BLaER1 (cell line): Measurements from ENCODE around the gene LCE1A.
A peak's percentile ranks its signal among the peaks of the same experiment; 100 is the strongest.

Source experiments
- H3K27ac ChIP-seq: shearing (Covaris generic); formaldehyde crosslinking; 2 replicates; pipeline ENCODE4 v1.8.1; 2022
- H3K27me3 ChIP-seq: shearing (Covaris generic); formaldehyde crosslinking; 2 replicates; pipeline ENCODE4 v1.8.1; 2022
- H3K36me3 ChIP-seq: shearing (Covaris generic); formaldehyde crosslinking; 2 replicates; pipeline ENCODE4 v1.8.1; 2022
- H3K4me1 ChIP-seq: shearing (Covaris generic); formaldehyde crosslinking; 2 replicates; pipeline ENCODE4 v1.8.1; 2022
- H3K4me2 ChIP-seq: shearing (Covaris generic); formaldehyde crosslinking; 2 replicates; pipeline ENCODE4 v1.8.1; 2022
- H3K4me3 ChIP-seq: shearing (Covaris generic); formaldehyde crosslinking; 2 replicates; pipeline ENCODE4 v1.8.1; 2022
- H3K9ac ChIP-seq: shearing (Covaris generic); formaldehyde crosslinking; 2 replicates; pipeline ENCODE4 v1.8.1; 2022
- H3K9me3 ChIP-seq: shearing (Covaris generic); formaldehyde crosslinking; 2 replicates; pipeline ENCODE4 v1.8.1; 2022
- H4K20me1 ChIP-seq: shearing (Covaris generic); formaldehyde crosslinking; 2 replicates; pipeline ENCODE4 v1.8.1; 2022
- Cebpa-rat ChIP-seq: shearing (Covaris generic); IDR thresholded peaks from 2 replicates; pipeline ENCODE4 v1.8.1; 2022

Gene LCE1A, protein sequence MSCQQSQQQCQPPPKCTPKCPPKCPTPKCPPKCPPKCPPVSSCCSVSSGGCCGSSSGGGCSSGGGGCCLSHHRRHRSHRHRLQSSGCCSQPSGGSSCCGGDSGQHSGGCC

DNA sequence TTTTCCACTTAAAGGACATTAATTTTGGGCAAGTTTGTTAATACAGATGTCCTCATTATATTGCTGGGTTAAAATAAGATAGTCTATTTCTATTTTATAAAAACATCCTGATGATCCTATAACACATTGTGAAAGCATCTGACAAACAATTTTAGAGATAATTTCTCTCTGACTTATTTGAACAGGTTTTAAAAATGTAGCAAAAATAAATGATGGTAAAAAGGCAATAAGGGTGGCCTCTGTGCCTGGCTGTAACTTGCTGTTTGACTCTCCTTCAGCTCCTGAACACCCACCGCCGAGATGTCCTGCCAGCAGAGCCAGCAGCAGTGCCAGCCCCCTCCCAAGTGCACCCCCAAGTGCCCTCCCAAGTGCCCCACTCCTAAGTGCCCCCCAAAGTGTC is at the start of gene LCE1A:
TSS of gene LCE1A (plus strand) at position 301 of the 400 bp plus-strand sequence. CDS start at position 301, 0 bp downstream.
- Histone ChIP-seq H3K36me3 (no peaks in the 10 kb centered on the region), H3K4me2 (no peak within 1 kb of the TSS), H3K4me1 (no peaks in the 10 kb centered on the region), H3K9me3 (no peaks in the 10 kb centered on the region), H4K20me1 (no peaks in the 10 kb centered on the region), H3K4me3 (no peak within 1 kb of the TSS), H3K9ac (no peak within 1 kb of the TSS), H3K27me3 (no peaks in the 10 kb centered on the region), H3K27ac (no peak within 1 kb of the TSS)
- TF ChIP-seq Cebpa-rat = no peak

DNA sequence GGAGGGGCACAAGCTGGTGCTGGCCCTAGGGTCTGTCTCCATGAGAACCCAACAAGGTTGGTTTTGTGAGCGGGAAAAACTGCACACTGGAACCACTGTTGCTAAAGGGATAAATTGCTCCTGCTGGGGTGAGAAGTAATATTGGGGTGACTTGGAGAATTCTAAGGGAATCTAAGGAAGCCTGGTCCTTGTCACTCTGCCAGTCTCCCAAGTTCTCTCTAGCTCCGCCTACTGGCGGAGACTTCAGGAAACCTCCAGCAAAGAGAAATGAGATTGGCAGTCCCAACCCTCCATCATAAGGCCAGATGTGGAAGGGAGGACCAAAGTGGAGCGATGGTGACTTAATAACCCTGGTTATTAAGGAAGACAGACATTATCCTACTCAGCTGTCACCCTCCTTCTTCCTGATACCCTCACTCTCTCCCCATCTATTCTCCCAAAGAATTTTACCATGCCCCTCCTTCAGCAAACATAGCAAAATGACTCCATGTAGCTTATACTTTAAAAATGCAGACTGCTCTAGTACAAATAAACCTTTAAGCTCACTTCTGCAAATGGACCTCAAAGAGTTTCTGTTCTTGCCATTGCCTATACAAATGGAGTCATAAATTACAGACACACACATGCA is 49.6 kb upstream of the LCE1A start:
- Histone ChIP-seq H3K27me3 (no peaks in the 10 kb centered on the region), H3K9ac (no peak overlapping the region), H3K36me3 (no peaks in the 10 kb centered on the region), H3K4me3 (no peak overlapping the region), H3K4me1 (no peaks in the 10 kb centered on the region), H3K4me2 (no peak overlapping the region), H3K9me3 (no peaks in the 10 kb centered on the region), H3K27ac (no peak overlapping the region), H4K20me1 (no peaks in the 10 kb centered on the region)
- TF ChIP-seq Cebpa-rat = no peak

DNA sequence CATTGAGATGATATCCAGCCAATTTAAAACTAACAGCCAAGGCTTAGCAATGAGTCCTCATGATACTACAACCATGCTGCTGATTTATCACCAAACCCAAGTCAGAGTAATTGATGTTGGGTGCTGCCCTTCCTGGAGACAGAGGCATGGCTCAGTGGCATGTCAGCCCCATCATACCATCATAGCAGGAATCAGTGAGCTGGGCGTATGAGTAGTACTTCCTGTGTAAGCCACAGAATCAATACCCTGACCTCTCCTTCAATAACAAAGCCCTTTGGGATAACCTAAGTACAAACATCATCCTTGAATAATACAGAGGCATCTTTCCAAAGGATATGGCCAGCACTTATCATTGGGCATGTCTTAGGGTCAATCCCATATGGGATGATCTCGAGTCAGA is 44.2 kb upstream of the LCE1A start:
- H3K27ac ChIP-seq = no peak overlapping the region
- no peaks in the 10 kb centered on the region for H3K27me3 ChIP-seq
- TF ChIP-seq Cebpa-rat = no peak
- H3K9ac ChIP-seq = no peak overlapping the region
- peaks cover 12% of the 10 kb centered on the region for H3K4me1 ChIP-seq
- no peaks in the 10 kb centered on the region for H4K20me1 ChIP-seq
- no peak overlapping the region for H3K4me3 ChIP-seq
- H3K9me3 ChIP-seq = no peaks in the 10 kb centered on the region
- H3K36me3 ChIP-seq = no peaks in the 10 kb centered on the region
- H3K4me2 ChIP-seq = no peak overlapping the region

DNA sequence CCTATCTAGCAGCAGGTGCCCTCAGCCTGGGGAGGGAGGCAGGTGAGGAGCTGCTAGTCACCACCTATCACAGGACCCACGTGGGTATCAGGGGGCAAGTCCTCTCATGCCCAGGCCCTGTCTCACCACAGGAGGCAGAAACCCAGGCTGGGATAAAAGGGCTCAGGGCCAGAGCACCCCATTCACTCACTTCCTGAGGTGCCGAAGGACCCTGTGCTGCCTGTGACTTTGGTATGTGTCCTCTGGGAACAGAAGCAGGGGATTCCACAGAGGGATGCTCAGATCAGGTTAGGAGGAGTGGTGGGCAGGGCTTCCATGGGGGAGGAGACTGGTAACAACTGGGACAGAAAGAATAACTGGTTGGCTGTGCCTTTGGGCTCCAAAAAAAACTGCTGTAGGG is 41.2 kb upstream of the LCE1A start, which contains the start of gene LCE1E:
TSS of gene LCE1E (plus strand) at position 181 of the 400 bp plus-strand sequence. CDS start 1,043 bp downstream, outside the sequence.
- Histone ChIP-seq H3K4me2 (peak within 1 kb of the TSS; percentile 49), H3K9me3 (no peaks in the 10 kb centered on the region), H3K36me3 (no peaks in the 10 kb centered on the region), H4K20me1 (no peaks in the 10 kb centered on the region), H3K4me3 (no peak within 1 kb of the TSS), H3K27ac (no peak within 1 kb of the TSS), H3K27me3 (no peaks in the 10 kb centered on the region), H3K4me1 (peaks cover 12% of the 10 kb centered on the region), H3K9ac (no peak within 1 kb of the TSS)
- no peak for TF ChIP-seq Cebpa-rat

DNA sequence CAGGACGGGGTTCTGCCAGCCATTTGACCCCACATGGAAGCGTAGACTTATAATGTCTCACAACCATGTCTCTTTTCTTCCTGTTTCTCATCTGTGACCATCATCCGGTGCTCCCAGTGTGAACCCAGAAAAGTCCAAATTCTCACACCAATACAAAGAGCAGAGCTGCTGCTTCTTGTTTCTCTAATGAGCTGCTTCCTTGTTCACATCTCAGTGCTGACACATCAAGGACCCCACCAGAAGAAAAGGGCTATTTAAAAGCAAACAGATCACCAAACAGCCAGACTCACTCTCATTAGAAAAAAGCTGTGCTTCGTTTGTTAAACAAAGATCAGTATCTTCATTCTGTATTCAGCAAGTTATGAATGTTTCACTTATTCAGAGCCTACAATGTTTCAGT is 31.6 kb upstream of the LCE1A start:
- Histone ChIP-seq H3K27ac (no peak overlapping the region), H3K4me1 (0 out of 2 replicates have a peak, but pooled peaks cover 7% of the 10 kb centered on the region), H3K27me3 (no peaks in the 10 kb centered on the region), H3K4me2 (no peak overlapping the region), H4K20me1 (no peaks in the 10 kb centered on the region), H3K9ac (no peak overlapping the region), H3K4me3 (no peak overlapping the region), H3K9me3 (no peaks in the 10 kb centered on the region), H3K36me3 (no peaks in the 10 kb centered on the region)
- no peak for TF ChIP-seq Cebpa-rat

DNA sequence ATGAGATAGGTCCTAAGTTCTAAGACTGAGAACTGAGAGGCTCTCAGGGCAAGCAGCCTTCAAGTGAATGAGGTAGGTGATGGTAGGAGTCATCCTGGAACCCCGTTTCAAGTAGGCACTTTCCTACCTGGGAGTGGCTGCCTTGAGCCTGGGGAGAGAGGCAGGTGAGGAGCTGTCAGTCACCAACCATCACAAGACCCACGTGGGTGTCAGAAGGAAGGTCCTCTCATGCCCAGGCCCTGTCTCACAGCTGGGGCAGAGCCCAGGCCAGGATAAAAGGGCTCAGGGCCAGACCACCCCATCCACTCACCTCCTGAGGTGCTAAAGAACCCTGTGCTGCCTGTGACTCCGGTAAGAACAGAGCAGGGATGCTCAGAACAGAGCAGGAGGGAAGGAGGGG is 30.9 kb upstream of the LCE1A start, which contains the start of gene LCE1D:
TSS of gene LCE1D (plus strand) at position 301 of the 400 bp plus-strand sequence. CDS start 1,074 bp downstream, outside the sequence.
- Histone ChIP-seq H3K9ac (no peak within 1 kb of the TSS), H3K36me3 (no peaks in the 10 kb centered on the region), H3K4me2 (no peak within 1 kb of the TSS), H3K4me1 (0 out of 2 replicates have a peak, but pooled peaks cover 7% of the 10 kb centered on the region), H3K27me3 (no peaks in the 10 kb centered on the region), H3K9me3 (no peaks in the 10 kb centered on the region), H3K4me3 (no peak within 1 kb of the TSS), H3K27ac (no peak within 1 kb of the TSS), H4K20me1 (no peaks in the 10 kb centered on the region)
- no peak for TF ChIP-seq Cebpa-rat

DNA sequence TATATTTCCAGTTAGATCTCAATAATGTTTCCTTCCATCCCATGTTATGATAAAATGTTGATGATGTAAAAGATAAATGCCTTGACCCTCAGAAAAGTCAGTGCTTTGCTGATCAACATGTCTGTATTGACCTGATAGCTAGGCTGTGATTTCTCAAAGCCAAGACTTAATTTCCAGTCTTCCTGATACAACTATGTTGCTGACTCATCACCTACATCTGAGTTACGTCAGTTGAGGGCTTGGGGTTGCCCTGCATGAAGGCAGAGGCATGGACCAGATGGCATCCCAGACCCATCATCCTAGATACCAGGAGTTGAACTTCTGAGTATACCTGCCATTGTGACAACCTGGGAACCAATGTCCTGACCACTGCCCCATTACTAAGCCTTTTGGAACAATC is 25.9 kb upstream of the LCE1A start:
- no peak for TF ChIP-seq Cebpa-rat
- no peak overlapping the region for H3K4me2 ChIP-seq
- H3K4me3 ChIP-seq = no peak overlapping the region
- 0 out of 2 replicates have a peak, but pooled peaks cover 7% of the 10 kb centered on the region for H3K4me1 ChIP-seq
- H3K27me3 ChIP-seq = no peaks in the 10 kb centered on the region
- no peaks in the 10 kb centered on the region for H3K36me3 ChIP-seq
- no peaks in the 10 kb centered on the region for H4K20me1 ChIP-seq
- no peak overlapping the region for H3K9ac ChIP-seq
- H3K9me3 ChIP-seq = no peaks in the 10 kb centered on the region
- no peak overlapping the region for H3K27ac ChIP-seq

DNA sequence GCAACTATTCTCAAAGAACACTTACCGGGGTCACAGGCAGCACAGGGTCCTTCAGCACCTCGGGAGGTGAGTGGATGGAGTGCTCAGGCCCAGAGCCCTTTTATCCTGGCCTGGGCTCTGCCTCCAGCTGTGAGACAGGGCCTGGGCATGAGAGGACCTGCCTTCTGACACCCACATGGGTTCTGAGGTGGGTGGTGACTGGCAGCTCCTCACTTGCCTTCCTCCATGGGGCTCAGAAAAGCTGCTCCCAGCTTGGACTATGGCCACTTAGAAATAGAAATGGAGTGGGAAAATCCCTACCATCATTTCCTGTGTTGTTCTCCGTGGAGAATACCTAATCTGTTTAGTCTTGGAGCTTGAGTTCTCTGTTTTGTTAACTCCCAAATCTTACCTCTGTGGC is 20.7 kb upstream of the LCE1A start, which contains the start of gene LCE1C:
TSS of gene LCE1C (minus strand) at position 76 of the 400 bp plus-strand sequence. CDS start 1,173 bp downstream, outside the sequence.
- H3K4me3 ChIP-seq = no peak within 1 kb of the TSS
- no peaks in the 10 kb centered on the region for H3K4me1 ChIP-seq
- TF ChIP-seq Cebpa-rat = no peak
- H3K27me3 ChIP-seq = no peaks in the 10 kb centered on the region
- H3K27ac ChIP-seq = no peak within 1 kb of the TSS
- H3K4me2 ChIP-seq = no peak within 1 kb of the TSS
- no peaks in the 10 kb centered on the region for H3K36me3 ChIP-seq
- H4K20me1 ChIP-seq = no peaks in the 10 kb centered on the region
- no peak within 1 kb of the TSS for H3K9ac ChIP-seq
- H3K9me3 ChIP-seq = no peaks in the 10 kb centered on the region

DNA sequence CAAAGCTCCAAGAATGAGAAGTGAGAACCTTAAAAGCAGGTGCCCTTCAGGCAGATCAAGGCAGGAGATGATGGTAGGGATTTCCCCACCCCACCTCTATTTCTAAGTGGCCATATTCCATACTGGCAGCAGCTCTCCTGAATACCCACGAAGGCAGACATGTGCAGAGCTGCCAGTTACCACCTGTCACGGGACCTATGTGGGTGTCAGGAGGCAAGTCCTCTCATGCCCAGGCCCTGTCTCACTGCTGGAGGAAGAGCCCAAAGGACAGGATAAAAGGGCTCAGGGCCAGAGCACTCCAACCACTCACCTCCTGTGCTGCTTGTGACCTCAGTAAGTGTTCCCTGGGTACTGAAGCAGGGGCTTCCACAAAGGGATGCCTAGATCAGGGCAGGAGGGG is 16.2 kb upstream of the LCE1A start:
- Histone ChIP-seq H3K27me3 (no peaks in the 10 kb centered on the region), H3K9me3 (no peaks in the 10 kb centered on the region), H3K4me3 (no peak overlapping the region), H3K9ac (no peak overlapping the region), H3K4me2 (no peak overlapping the region), H3K36me3 (no peaks in the 10 kb centered on the region), H3K4me1 (no peaks in the 10 kb centered on the region), H3K27ac (no peak overlapping the region), H4K20me1 (no peaks in the 10 kb centered on the region)
- TF ChIP-seq Cebpa-rat = no peak

DNA sequence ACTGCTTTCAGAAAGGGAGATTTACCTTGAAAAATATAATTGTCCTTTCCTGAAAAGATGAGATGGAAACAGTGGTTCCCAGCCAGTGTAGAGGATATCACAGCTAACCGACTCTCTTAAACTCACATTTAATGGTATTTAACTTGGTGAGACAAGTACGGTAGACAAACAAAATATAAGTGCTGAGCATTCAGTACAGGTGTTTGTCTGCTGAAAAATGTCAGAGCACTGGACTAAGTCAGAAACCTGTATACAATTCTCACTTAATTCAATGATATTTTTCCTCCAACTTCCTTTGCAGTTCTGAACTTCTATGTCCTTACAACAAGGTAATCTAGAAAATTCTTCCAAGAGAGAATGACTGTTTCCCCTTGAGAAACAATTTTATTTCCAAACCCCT is 15.6 kb upstream of the LCE1A start, which contains the start of gene LCE1B:
TSS of gene LCE1B (plus strand) at position 301 of the 400 bp plus-strand sequence. CDS start 476 bp downstream, outside the sequence.
- no peaks in the 10 kb centered on the region for H3K36me3 ChIP-seq
- no peaks in the 10 kb centered on the region for H3K4me1 ChIP-seq
- no peaks in the 10 kb centered on the region for H3K9me3 ChIP-seq
- H3K4me3 ChIP-seq = no peak within 1 kb of the TSS
- no peak within 1 kb of the TSS for H3K4me2 ChIP-seq
- TF ChIP-seq Cebpa-rat = no peak
- no peak within 1 kb of the TSS for H3K27ac ChIP-seq
- H4K20me1 ChIP-seq = no peaks in the 10 kb centered on the region
- H3K9ac ChIP-seq = no peak within 1 kb of the TSS
- no peaks in the 10 kb centered on the region for H3K27me3 ChIP-seq
